ENCODE results near the gene AUNIP.
A peak's percentile ranks its signal among the peaks of the same experiment; 100 is the strongest.

AUNIP gene

DNA sequence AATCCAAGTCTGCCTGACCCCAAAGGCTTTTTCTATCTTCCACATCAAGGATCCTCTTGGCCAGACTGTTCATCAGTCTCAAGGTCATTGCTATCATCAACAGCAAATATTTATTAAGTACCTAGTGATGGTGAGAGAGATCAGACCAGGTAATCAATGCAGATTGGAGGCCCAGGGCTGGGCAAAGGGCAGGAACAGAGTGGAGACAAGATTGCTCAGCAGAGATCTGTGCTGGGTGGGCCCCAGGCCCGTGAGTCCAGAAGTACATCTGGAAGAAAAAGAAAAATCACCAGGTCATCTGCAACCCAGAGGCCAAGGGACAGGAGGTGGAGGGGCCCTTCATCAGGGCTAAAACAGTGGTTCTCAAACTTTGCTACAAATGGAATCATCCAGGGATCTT lies 26.3 kb upstream of the AUNIP start:
- TF ChIP-seq, protein P1, sequence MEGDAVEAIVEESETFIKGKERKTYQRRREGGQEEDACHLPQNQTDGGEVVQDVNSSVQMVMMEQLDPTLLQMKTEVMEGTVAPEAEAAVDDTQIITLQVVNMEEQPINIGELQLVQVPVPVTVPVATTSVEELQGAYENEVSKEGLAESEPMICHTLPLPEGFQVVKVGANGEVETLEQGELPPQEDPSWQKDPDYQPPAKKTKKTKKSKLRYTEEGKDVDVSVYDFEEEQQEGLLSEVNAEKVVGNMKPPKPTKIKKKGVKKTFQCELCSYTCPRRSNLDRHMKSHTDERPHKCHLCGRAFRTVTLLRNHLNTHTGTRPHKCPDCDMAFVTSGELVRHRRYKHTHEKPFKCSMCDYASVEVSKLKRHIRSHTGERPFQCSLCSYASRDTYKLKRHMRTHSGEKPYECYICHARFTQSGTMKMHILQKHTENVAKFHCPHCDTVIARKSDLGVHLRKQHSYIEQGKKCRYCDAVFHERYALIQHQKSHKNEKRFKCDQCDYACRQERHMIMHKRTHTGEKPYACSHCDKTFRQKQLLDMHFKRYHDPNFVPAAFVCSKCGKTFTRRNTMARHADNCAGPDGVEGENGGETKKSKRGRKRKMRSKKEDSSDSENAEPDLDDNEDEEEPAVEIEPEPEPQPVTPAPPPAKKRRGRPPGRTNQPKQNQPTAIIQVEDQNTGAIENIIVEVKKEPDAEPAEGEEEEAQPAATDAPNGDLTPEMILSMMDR (IDR thresholded peaks at IDR 0.05): no peak
- TF ChIP-seq ZFX (IDR thresholded peaks at IDR 0.05; ENCODE audit: borderline replicate concordance): no peak
- no peak overlapping the region for H3K27ac ChIP-seq

DNA sequence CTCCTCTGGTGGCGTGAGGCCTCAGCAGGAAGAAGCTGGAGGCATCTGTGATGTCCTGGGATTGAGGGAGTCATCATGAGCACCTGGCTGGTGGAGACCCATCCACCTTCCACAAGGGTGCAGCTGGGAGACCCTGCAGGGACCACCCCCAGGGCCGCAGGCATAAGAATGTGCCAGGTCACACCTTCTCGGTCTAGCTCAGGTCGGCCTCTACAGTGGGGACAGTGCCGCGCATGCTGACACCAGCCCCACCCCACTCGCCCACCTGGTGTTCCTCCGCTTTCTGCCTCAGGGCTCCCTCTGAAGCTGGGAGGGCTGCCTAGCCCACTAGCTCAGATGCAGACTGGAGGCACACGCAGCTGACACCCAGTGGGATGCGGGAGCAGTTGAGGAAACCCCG lies 22.0 kb upstream of the AUNIP start:
- no peak overlapping the region for H3K27ac ChIP-seq

DNA sequence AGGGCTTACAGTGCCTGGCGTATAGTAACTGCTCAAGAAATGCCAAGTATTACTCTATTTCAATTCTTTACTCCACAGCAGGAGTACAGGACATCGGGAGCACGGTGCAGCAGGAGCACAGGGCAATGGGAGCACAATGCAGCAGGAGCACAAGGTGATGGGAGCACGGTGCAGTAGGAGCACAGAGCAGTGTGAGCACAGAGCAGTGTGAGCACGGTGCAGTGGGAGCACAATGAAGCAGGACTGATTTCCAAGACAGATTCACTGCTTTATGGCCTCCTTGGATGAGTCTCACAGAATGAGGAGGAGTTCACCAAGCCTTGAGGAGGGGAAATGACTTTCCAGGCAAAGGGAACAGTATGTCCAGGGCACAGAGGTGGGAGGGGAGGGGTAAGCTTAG lies 21.3 kb upstream of the AUNIP start:
- no peak overlapping the region for H3K27ac ChIP-seq
- no peak for TF ChIP-seq ZFX (IDR thresholded peaks at IDR 0.05; ENCODE audit: borderline replicate concordance)
- TF ChIP-seq, protein P1 (IDR thresholded peaks at IDR 0.05): no peak

More for the DNA sequence above, 22.0 kb upstream of the AUNIP start:
- TF ChIP-seq ZFX (IDR thresholded peaks at IDR 0.05; ENCODE audit: borderline replicate concordance): no peak
- TF ChIP-seq, protein P1 (IDR thresholded peaks at IDR 0.05): no peak

DNA sequence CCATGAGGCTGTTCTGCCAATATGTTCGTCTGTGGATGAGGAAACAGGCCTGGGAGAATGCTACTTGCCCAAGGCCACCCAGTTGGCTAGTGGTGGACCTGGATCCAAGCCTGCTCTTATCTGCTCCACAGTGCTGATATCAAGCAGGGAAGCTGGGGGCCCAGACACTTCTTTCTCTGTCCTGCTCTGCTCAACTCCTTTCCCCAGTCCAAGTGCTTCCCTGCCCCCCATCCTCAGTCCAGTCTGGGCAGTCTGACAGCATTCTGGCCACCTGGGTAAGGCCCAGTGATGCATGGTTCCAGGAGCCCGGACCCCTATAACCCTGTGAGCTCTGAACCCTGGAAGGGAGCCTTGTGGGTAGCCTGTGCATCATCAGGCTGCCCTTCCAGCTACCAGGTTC lies 20.4 kb upstream of the AUNIP start:
- no peak overlapping the region for H3K27ac ChIP-seq
- TF ChIP-seq, protein P1 (IDR thresholded peaks at IDR 0.05): no peak
- TF ChIP-seq ZFX (IDR thresholded peaks at IDR 0.05; ENCODE audit: borderline replicate concordance): no peak

DNA sequence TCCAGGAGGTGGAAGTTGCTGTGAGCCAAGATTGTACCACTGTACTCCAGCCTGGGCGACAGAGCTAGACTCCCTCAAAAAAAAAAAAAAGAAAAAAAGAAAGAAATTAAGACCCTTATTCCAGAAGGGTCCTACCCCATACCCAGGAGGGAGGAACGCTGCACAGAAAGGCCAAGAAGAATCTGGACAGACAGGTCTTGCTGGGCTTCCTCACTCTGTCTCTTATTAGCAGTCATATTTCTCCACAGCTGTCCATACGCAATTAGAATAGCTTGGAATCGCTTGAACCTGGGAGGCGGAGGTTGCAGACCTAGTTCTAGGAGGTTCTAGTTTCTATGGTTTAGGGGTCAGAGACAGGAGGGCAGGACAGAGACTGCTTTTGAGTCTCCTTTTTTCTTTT lies 19.4 kb upstream of the AUNIP start:
- H3K27ac ChIP-seq: no peak overlapping the region
- TF ChIP-seq ZFX (IDR thresholded peaks at IDR 0.05; ENCODE audit: borderline replicate concordance): no peak
- TF ChIP-seq, protein P1 (IDR thresholded peaks at IDR 0.05): no peak

DNA sequence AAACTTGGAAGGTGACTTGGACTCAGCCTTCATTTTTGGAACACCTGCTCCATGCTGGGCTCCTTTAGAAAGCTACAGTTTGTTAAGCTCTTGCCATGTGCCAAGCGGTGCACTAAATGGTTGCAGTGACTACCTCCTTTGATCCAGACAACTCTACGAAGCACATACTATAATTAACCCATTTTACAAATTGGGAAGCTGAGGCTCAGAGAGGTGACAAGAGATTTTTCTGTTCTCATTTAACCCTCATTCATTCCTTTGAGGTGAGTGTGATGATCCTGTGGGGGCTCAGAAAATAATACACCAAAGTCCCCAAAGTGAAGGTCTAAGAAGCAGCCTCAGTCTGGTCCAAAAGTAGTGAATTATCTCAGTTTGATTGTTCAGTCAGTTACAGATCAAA lies 17.9 kb upstream of the AUNIP start:
- H3K27ac ChIP-seq: no peak overlapping the region
- TF ChIP-seq ZFX (IDR thresholded peaks at IDR 0.05; ENCODE audit: borderline replicate concordance): no peak
- TF ChIP-seq, protein P1 (IDR thresholded peaks at IDR 0.05): no peak

DNA sequence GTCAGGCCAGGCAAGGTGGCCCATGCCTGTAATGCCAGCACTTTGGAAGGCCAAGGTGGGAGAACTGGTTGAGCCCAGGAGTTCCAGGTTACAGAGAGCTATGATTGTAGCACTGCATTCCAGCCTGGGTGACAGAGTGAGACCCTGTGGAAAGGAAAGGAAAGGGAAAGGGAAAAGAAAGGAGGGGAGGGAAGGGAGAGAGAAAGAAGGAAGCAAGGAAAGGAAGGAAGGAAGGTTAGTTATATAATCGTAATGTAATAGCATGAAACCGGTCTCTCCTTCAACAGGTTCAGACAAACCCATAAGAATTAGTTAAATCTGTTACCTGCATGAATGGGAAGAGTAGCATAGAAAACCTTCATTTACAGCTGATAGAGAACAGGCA lies 17.4 kb upstream of the AUNIP start:
- peak overlapping the region; percentile 29 for H3K27ac ChIP-seq
- TF ChIP-seq ZFX (IDR thresholded peaks at IDR 0.05; ENCODE audit: borderline replicate concordance): no peak
- TF ChIP-seq, protein P1 (IDR thresholded peaks at IDR 0.05): no peak
